Measurements from ENCODE around the gene CLK4. TPM values are rescaled to one million over a fixed set of nuclear protein-coding genes. Genes with fewer than 3 reads are reported as not detected.
A peak's percentile ranks its signal among the peaks of the same experiment; 100 is the strongest.

CLK4 gene
- 31.1 TPM for polyA plus RNA-seq

- H3K27ac Mint-ChIP-seq: peak within 1 kb of the TSS; percentile 95 to 100 (median 100)
- H3K4me3 Mint-ChIP-seq: peak within 1 kb of the TSS; percentile 98 to 100 (median 99)
- no peaks in the 10 kb centered on the region for H3K9me3 Mint-ChIP-seq
- peaks cover 26 to 39% (median 32%) of the 10 kb centered on the region in 3 donors for H3K4me1 Mint-ChIP-seq
- H3K27me3 Mint-ChIP-seq: no peaks in the 10 kb centered on the region
- peaks cover 5% of the 10 kb centered on the region for H3K36me3 Mint-ChIP-seq
Observed at GRCh38 chr5:178626484-178627258, at the start of gene CLK4. Gene CLK4, minus strand, starts transcription at chr5:178627050. Its CDS starts 3,634 bp downstream, at chr5:178623416.

DNA sequence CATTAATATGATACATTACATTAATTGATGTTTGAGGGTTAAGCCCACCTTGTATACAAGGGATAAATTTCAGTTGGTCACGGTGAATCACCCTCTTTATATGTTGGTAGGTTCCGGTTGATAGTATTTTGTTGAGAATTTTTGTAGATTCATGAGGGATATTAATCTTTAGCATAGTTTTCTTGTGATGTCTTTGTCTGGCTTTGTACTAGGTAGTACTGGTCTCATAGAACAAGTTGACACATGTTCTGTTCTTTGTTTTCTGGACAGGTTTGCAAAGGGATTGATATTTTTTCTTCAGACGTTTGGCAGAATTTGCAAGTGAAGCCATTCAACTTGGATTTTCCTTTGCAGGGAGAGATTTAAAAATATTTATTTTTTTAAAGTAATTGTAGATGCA lies 49.1 kb upstream of the CLK4 start:
- H3K9me3 Mint-ChIP-seq: peaks cover 0 to 4% (median 2%) of the 10 kb centered on the region in 3 donors
- no peak overlapping the region for H3K27ac Mint-ChIP-seq
- H3K27me3 Mint-ChIP-seq: no peaks in the 10 kb centered on the region
- H3K4me1 Mint-ChIP-seq: no peaks in the 10 kb centered on the region
- no peaks in the 10 kb centered on the region for H3K36me3 Mint-ChIP-seq
- peak overlapping the region in 1 of 4 donors; percentile 12 for H3K4me3 Mint-ChIP-seq

GRCh38 chr5:178674334-178674733 lies 47.5 kb upstream of the CLK4 start:
- H3K36me3 Mint-ChIP-seq: no peaks in the 10 kb centered on the region
- H3K27ac Mint-ChIP-seq: no peak overlapping the region
- no peaks in the 10 kb centered on the region for H3K27me3 Mint-ChIP-seq
- H3K4me1 Mint-ChIP-seq: no peaks in the 10 kb centered on the region
- no peak overlapping the region for H3K4me3 Mint-ChIP-seq
- peaks cover 0 to 3% (median 0%) of the 10 kb centered on the region in 3 donors for H3K9me3 Mint-ChIP-seq

DNA sequence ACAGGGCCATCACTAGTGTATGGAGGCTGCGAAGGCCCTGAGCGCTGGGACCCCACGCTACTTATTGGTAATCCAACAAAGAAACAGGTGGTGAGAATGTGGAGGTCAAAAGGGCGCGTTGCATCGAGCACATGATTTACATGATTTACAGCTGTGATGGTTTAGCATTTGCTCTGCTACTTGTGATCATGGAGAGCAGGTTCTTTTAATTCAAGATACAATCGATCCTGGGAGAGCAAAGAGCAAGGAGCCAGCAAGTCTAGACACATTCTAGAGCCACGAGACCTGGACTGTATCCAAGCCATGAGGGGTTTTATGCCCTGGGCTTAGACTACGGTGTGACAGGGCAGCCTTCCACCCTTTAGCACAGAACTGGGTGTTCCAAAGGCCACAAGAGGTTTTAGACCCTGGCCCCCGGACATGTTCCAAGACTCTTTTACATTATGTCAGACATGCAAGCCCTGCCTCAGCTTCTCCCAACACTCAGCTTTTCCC lies 47.0 kb upstream of the CLK4 start:
- Mint-ChIP-seq H3K36me3 (no peaks in the 10 kb centered on the region), H3K9me3 (peaks cover 0 to 5% (median 0%) of the 10 kb centered on the region in 3 donors), H3K4me1 (no peaks in the 10 kb centered on the region)

GRCh38 chr5:178672630-178673029 lies 45.8 kb upstream of the CLK4 start:
- H3K27me3 Mint-ChIP-seq: no peaks in the 10 kb centered on the region
- H3K9me3 Mint-ChIP-seq: peaks cover 0 to 5% (median 0%) of the 10 kb centered on the region in 3 donors
- H3K27ac Mint-ChIP-seq: no peak overlapping the region
- H3K4me3 Mint-ChIP-seq: no peak overlapping the region
- no peaks in the 10 kb centered on the region for H3K4me1 Mint-ChIP-seq
- no peaks in the 10 kb centered on the region for H3K36me3 Mint-ChIP-seq

More for the DNA sequence above, 47.0 kb upstream of the CLK4 start:
- no peaks in the 10 kb centered on the region for H3K27me3 Mint-ChIP-seq
- no peak overlapping the region for H3K27ac Mint-ChIP-seq
- H3K4me3 Mint-ChIP-seq: peak overlapping the region in 1 of 4 donors; percentile 54

GRCh38 chr5:178671602-178672144 lies 44.8 kb upstream of the CLK4 start:
- Mint-ChIP-seq H3K36me3 (no peaks in the 10 kb centered on the region), H3K27ac (no peak overlapping the region), H3K4me1 (no peaks in the 10 kb centered on the region), H3K27me3 (no peaks in the 10 kb centered on the region), H3K4me3 (no peak overlapping the region), H3K9me3 (peaks cover 0 to 5% (median 0%) of the 10 kb centered on the region in 3 donors)

DNA sequence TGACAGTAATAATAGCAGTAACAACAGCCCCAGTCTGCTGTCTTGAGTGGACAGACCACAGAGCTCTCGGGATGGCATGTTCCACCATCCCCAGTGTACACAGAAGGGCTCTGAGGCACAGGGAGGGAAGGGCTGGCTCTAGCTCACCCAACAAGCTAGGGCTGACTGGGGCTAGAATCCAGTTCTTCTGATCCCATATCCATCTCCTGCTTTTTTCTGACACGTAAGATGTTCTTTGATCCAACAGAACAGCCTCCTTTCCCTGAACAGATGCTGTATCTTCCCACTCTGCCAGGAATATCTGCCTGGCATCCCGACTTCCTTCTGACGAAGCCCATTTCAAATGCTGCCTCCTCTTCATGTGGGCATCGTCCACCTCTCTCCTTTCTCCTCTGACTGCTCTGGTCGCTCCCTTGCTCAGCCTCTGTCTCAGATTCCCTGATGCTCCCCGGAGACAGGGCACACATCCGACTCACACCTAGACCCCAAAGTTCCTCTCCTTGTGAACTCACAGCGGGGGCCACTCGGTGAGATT lies 43.6 kb upstream of the CLK4 start:
- H3K4me3 Mint-ChIP-seq: no peak overlapping the region
- no peak overlapping the region for H3K27ac Mint-ChIP-seq
- H3K36me3 Mint-ChIP-seq: no peaks in the 10 kb centered on the region
- no peaks in the 10 kb centered on the region for H3K27me3 Mint-ChIP-seq
- no peaks in the 10 kb centered on the region for H3K4me1 Mint-ChIP-seq
- peaks cover 0 to 5% (median 0%) of the 10 kb centered on the region in 3 donors for H3K9me3 Mint-ChIP-seq

DNA sequence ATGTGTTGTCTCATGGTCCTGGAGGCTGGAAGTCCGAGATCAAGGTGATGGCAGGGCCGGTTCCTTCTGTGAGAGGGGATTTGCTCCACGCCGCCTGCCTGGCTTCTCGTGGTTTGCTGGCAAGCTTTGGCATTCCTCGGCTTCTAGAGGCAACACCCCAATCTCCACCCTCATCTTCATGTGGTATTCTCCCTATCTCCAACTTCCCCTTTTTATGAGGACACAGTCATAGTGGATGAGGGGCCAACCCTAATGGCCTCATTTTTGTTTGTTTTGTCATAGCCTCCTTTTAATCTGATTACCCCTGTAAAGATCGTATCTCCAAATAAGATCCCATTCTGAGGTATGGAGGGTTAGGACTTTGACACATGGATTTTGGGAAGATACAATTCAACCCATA lies 41.7 kb upstream of the CLK4 start:
- no peak overlapping the region for H3K4me3 Mint-ChIP-seq

GRCh38 chr5:178667688-178668087 lies 40.8 kb upstream of the CLK4 start:
- H3K27me3 Mint-ChIP-seq: peaks cover 9% of the 10 kb centered on the region
- H3K4me1 Mint-ChIP-seq: no peaks in the 10 kb centered on the region
- no peaks in the 10 kb centered on the region for H3K36me3 Mint-ChIP-seq
- H3K9me3 Mint-ChIP-seq: peaks cover 0 to 3% (median 1%) of the 10 kb centered on the region in 3 donors
- H3K27ac Mint-ChIP-seq: no peak overlapping the region
- H3K4me3 Mint-ChIP-seq: no peak overlapping the region

More for the DNA sequence above, 41.7 kb upstream of the CLK4 start:
- Mint-ChIP-seq H3K27ac (no peak overlapping the region), H3K9me3 (peaks cover 0 to 5% (median 1%) of the 10 kb centered on the region in 3 donors), H3K4me1 (no peaks in the 10 kb centered on the region), H3K27me3 (peaks cover 5% of the 10 kb centered on the region), H3K36me3 (no peaks in the 10 kb centered on the region)

DNA sequence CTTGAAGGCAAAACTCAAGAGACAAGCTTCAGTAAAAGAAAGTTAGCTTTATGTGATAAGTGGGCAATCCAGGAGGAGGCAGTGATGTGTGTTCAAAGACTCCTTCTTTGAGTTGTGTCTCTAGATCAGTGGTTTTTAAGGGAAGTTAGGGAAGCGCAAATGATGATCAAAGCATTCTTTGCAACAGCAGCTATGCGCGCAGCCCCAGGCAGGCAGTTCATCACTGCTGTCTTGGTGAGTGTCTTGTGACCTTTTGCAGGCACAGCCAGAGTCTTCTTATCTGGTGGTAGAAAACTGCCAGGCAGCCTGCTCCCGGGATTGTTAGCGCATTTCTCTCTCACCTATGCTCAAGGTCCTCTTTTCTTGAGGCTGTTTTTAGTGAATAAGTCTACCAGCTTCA lies 40.3 kb upstream of the CLK4 start:
- Mint-ChIP-seq H3K27me3 (peaks cover 9% of the 10 kb centered on the region), H3K4me3 (no peak overlapping the region), H3K4me1 (no peaks in the 10 kb centered on the region), H3K27ac (no peak overlapping the region), H3K36me3 (no peaks in the 10 kb centered on the region), H3K9me3 (peaks cover 0 to 3% (median 1%) of the 10 kb centered on the region in 3 donors)

GRCh38 chr5:178664141-178664540 lies 37.3 kb upstream of the CLK4 start:
- Mint-ChIP-seq H3K9me3 (peaks cover 0 to 1% (median under 1%) of the 10 kb centered on the region in 3 donors), H3K36me3 (peaks cover 1% of the 10 kb centered on the region), H3K4me1 (no peaks in the 10 kb centered on the region), H3K4me3 (no peak overlapping the region), H3K27me3 (peaks cover 9% of the 10 kb centered on the region), H3K27ac (no peak overlapping the region)

GRCh38 chr5:178662541-178662860 lies 35.7 kb upstream of the CLK4 start:
- Mint-ChIP-seq H3K9me3 (peaks cover 0 to 1% (median 0%) of the 10 kb centered on the region in 3 donors), H3K27me3 (peaks cover 11% of the 10 kb centered on the region)

GRCh38 chr5:178661836-178662540 lies 35.1 kb upstream of the CLK4 start:
- Mint-ChIP-seq H3K9me3 (peaks cover 0 to 1% (median 0%) of the 10 kb centered on the region in 3 donors), H3K4me1 (peaks cover 0 to 5% (median 0%) of the 10 kb centered on the region in 3 donors), H3K36me3 (peaks cover 1% of the 10 kb centered on the region), H3K27ac (no peak overlapping the region), H3K27me3 (peaks cover 15% of the 10 kb centered on the region), H3K4me3 (no peak overlapping the region)

More at GRCh38 chr5:178662541-178662860, 35.7 kb upstream of the CLK4 start:
- no peak overlapping the region for H3K4me3 Mint-ChIP-seq
- peaks cover 0 to 5% (median 0%) of the 10 kb centered on the region in 3 donors for H3K4me1 Mint-ChIP-seq
- peaks cover 1% of the 10 kb centered on the region for H3K36me3 Mint-ChIP-seq
- H3K27ac Mint-ChIP-seq: no peak overlapping the region

- peaks cover 9% of the 10 kb centered on the region for H3K27me3 Mint-ChIP-seq
- H3K27ac Mint-ChIP-seq: no peak overlapping the region
- H3K4me1 Mint-ChIP-seq: peaks cover 0 to 1% (median 0%) of the 10 kb centered on the region in 3 donors
- H3K36me3 Mint-ChIP-seq: peaks cover 1% of the 10 kb centered on the region
- H3K9me3 Mint-ChIP-seq: peaks cover 3 to 13% (median 5%) of the 10 kb centered on the region in 3 donors
- no peak overlapping the region for H3K4me3 Mint-ChIP-seq
Observed at GRCh38 chr5:178651046-178651810, 24.4 kb upstream of the CLK4 start.

Data from IgD-negative memory B cell (primary cell).